WTC11 (cell line): ENCODE data around the gene METTL6.
"Not testable (repeated sequence)": the region's sequence is repeated elsewhere in the genome, so short reads cannot be mapped to it uniquely, and the experiment has no call there.

Experiments
- CTCF ChIP-seq: fragments of 200-600 bp; IDR thresholded peaks from 2 replicates; pipeline ENCODE4 v1.8.0; 2022; ENCODE audit warnings: antibody characterized with exemption
- E2F1 ChIP-seq: sonication (generic); formaldehyde crosslinking; IDR thresholded peaks from 2 replicates; pipeline ENCODE4 v1.8.0; 2022; ENCODE audit warnings: mild to moderate bottlenecking, missing genetic modification reagents
- FOXJ3 ChIP-seq: sonication (generic); formaldehyde crosslinking; IDR thresholded peaks from 2 replicates; pipeline ENCODE4 v1.9.0; 2021; ENCODE audit warnings: missing genetic modification reagents, mild to moderate bottlenecking, borderline replicate concordance
- RELA ChIP-seq: sonication (generic); formaldehyde crosslinking; IDR thresholded peaks from 2 replicates; pipeline ENCODE4 v1.8.1; 2022; ENCODE audit warnings: missing genetic modification reagents, mild to moderate bottlenecking, borderline replicate concordance
- ZNF121 ChIP-seq: sonication (generic); formaldehyde crosslinking; IDR thresholded peaks from 2 replicates; pipeline ENCODE4 v1.8.0; 2023; ENCODE audit warnings: missing genetic modification reagents

GRCh38 chr3:15410966-15411365, 16.4 kb downstream of the METTL6 start:
- TF ChIP-seq CTCF; FOXJ3 (CRISPR knock-in tag); ZNF121 (CRISPR knock-in tag); RELA (CRISPR knock-in tag); E2F1 (CRISPR knock-in tag): not testable (repeated sequence)
